Femur (tissue), 1 donor: ENCODE data around the gene CELA2B.

ENCODE experiments used
- DNase-seq: peaks from one replicate; pipeline ENCODE4 v3.0.0-alpha.2; 2017

CELA2B gene

DNA sequence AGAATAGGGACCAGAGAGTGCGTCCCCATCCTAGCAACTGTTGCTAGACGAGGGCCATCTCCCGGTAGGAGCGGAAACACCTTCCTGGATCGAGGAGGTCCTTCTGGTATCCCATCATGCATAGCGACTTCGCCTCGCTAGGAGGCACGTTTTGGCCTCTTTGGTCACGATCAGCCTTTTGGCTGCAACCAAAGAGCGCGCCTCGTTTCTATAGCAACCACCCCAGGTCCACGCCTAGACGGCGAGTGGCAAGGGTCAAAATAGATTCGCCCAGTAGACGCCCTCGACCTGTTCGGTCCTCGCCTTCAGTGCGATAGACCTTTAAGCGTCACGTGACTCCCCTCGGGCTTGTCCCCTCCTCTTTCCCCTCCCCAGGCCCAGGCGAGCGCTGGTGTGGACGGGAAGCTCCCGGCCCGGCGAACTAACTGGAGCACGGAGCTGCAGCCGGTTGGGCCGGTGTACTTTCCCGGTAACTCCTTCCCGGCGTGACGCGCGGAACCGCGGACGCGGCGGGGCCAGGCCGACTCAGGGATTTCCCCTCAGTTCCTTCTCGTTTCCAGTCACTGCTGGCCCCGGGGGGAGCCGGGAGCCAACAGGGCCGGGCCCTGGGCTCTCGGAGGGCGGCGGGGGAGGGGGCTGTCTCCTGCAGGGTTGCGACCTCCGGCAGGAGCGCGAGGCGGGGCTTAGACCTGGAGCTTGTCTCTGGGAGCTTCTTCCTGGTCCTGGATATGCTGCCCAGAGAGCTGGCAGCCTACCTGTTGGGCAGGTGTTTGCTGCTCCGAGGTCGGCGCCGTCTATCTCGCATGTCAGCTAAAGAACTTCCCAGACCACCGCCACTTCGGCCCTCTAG, 50.8 kb downstream of the CELA2B start, which contains the start of gene DNAJC16:
DNAJC16 (plus strand) TSS at position 359 of the 850 bp plus-strand sequence. CDS start 2,258 bp downstream, outside the sequence.
- DNase-seq = peak; percentile 100

DNA sequence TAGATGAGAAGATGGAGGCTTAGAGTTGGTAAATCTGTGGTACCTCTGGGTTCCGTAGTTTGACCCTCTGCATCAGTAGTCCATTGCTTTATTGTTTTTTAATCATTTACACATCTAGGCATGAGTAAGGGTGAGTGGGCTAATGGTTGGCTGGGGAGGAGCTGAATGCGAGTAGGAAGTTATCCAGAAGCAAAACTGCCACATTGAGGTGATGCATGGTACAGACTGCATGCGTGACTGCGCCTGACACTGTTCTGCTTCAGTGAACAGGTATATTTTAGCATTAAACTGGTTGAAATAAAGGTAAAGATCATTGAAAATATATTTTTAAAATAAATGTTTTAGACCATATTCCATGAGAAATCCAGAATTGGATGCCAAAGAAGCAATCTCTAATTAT, 55.1 kb downstream of the CELA2B start:
- no peak for DNase-seq

GRCh38 chr1:15531682-15532081, 55.8 kb downstream of the CELA2B start:
- no peak for DNase-seq

- no peak for DNase-seq
These were observed 62.9 kb downstream of the CELA2B start for GRCh38 chr1:15538771-15539170.

DNA sequence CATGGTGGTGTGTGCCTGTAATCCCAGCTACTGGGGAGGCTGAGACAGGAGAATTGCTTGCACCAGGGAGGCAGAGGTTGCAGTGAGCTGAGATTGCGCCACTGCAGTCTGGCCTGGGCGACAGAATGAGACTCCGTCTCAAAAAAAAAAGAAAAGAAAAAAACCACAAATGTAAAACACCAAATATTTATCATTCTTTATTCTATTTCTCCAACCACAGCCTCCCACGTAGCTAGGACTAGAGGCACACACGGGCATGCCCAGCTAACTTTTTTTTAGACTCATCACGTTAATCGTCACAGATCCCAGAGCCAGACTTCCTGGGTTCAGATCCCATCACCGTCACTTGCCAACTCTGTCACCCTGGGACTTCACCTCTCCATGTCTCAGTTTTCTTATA, 64.3 kb downstream of the CELA2B start:
- no peak for DNase-seq
